Measurements from ENCODE around the gene ZNF750. TPM values are rescaled to one million over a fixed set of nuclear protein-coding genes. Genes with fewer than 3 reads are reported as not detected.

The ZNF750 gene
- total RNA-seq, 1 donor from 2014 or later, result not detected

DNA sequence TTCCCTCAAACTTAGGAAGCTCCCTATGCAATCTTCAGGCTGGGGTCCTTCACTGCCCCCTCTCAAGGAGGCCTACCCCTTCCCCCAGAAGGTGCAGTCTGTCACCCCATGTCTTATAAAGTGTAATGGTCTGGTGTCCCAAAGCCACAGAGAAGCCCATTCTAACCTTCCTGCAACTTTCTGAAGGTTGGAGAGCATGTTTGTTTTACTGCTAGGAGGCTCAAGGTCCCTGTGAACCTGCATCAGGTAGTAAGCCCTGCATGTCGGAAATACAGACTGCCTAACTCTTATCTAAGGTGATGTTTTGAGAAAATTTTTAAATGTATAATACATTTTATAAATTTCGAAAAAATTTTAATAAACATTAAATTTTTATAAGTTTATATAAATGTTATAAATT, 18.3 kb downstream of the ZNF750 start:
- no peak for DNase-seq (ENCODE audit: low spot score)
- intact Hi-C loops (cut with DNase I), result no loop called here

DNA sequence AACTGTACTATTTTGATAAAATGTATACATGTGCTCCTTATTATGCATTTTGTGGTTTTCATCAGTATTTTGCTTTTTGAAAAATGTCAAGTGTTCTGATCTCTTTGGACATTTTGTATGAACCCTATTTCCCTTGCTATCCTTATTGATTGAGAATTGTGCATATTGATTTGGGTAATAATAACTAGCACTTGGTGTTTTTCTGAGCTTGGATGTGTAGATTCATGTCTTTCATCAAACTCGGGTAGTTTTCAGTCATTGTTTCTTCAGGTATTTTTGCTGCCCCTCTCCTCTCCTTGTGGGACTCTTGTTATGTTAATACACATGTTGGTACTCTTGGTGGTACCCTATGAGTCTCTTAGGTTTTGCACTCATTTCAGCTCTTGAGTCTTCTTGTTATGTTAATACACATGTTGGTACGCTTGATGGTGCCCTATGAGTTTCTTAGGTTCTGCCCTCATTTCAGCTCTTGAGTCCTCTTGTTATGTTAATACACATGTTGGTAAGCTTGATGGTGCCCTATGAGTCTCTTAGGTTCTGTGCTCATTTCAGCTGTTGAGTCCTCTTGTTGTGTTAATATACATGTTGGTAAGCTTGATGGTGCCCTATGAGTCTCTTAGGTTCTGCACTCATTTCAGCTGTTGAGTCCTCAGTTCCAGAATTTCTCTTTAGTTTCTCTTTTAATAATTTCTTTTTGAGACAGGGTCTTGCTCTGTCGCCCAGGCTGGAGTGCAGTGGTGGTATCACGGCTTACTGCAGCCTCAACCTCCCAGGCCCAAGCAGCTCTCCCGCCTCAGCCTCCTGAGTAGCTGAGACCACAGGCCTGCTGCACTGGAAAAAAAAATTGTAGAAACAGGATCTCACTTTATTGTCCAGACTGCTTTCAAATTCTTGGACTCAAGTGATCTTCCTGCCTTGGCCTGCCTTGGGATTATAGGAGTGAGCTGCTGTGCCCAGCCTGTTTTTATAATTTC, 19.3 kb downstream of the ZNF750 start:
- intact Hi-C loops (cut with DNase I), result no loop called here
- no peak for DNase-seq (ENCODE audit: low spot score)

DNA sequence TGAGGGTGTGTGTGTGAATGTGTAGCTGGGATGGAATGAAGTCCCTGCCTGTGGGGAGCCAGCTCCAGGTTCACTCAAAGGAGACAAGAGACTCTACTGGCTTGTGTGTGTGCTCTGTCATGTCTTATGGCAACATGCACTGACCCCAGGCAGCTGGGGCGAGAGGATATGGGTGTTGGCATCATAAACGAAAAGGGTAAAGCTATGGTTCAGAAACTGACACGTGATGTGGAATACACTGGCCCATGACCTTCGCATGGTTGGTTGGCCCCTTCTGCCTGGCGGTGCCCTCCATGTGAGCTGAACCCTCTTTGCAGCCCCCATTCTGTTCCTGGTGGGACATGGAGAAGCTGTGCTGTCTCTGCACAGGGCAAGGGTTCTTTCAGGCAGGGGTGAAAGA, 21.9 kb downstream of the ZNF750 start:
- DNase-seq (ENCODE audit: low spot score), result no peak
- intact Hi-C loops (cut with DNase I), result no loop called here

DNA sequence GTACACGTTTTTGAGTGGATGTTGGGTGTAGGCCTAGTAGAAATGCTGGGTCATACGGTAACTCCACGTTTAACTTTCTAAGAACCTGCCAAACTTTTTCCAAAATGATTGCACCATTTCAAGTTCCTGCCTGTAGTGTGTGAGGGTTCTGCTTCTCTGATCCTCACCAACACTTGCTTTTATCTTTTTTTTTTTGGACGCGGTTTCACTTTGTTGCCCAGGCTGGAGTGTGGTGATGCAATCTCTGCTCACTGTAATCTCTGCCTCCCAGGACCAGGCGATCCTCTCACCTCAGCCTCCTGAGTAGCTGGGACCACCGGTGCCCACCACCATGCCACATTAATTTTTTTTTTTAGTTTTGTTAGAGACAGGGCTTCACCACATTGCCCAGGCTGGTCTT, 23.5 kb downstream of the ZNF750 start:
- intact Hi-C loops (cut with DNase I), result no loop called here
- DNase-seq (ENCODE audit: low spot score), result no peak

DNA sequence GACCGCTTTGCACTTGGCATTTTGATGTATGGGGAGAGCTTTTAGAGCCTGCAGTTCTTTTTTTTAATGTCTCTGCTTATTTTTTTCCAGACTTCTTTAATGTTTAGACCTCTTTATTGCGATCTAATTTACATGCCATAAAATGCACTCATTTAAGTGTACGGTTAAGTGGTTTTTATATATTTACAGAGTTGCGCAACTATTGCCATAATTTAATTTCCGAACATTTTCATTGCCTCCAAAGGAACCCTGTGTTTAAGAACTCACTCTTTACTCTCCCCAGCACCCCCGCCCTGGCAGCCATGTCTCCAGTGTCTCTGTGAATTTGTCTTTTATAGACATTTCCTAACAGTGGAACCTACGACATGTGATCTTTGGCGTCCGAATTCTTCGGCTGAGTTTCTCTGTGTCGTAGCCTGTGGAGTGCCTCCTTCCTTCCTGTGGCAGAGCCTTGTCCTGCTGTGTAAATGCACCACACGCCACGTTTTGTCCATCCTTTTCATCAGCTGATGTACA, 24.0 kb downstream of the ZNF750 start:
- no peak for DNase-seq (ENCODE audit: low spot score)
- intact Hi-C loops (cut with DNase I), result no loop called here

DNA sequence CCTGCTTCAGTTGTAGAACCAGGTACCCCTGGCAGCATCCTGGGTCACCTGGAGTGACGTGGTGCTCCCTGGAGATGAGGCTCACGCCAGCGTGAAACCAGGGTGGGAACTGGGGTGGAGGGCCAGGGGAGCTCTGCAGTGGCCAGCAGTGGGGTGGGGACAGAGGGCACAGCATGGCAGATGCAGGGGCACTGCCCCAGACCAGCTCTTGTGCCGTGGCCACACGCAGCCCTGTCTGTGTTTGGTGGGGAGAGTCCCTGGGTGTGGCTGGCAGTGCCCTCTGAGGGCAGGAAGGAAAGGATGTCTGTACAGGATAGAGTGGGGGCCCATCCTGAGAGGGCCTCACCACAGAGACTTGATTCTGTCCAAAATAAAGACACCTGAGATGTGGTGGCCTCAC, 24.5 kb downstream of the ZNF750 start:
- intact Hi-C loops (cut with DNase I), result no loop called here
- no peak for DNase-seq (ENCODE audit: low spot score)

DNA sequence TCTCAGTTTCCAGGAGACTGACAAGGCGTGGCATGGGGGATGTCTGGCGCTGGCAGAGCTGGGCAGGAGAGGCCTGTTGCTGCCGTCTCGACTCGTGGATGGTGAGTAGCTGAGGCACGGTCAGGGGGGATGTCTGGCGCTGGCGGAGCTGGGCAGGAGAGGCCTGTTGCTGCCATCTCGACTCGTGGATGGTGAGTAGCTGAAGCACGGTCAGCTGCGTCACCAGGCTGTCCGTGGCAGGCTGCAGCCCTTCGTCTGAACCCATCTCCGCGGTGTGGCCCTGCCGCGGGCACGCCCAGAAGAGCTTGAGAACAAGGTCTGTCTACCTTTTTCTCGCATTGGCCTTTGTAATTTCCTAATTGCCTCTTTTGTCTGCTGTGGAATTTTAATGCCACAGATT, 25.0 kb downstream of the ZNF750 start:
- intact Hi-C loops (cut with DNase I), result no loop called here
- DNase-seq (ENCODE audit: low spot score), result no peak

DNA sequence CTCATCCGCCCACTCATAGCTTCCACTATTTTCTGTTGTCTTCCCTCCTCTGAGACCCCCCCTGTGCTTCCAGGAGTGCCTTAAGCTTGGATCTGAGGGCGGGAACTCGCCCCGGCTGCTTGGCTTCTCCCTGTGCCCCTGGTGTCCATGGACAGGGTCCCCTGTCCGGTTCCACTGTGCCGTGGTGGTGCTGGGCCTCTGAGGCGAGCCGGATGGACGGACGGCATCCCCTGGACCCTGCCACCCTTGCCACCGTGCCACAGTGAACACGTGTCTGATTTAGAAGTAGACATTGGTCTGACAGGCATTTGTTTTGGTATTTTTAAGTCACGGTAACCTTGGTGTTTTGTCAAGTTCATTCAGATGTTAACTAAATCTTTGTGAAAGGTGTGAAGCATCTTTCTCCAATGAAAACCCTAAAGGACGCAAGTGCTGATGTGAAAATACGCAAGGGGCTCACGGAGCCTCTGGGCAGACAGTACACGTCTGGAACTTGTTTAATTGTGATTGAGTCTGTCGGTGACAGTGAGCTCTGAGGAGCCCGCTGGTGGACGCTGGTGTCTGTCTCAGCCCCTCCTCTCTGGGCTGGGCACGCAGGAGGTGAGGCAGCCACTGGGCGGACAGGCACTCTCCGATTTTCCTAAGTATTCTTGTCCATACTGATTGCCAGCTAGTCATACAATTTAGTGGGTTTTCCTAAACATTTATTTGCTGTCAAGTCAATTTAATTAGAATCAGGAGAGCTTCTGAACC, 26.3 kb downstream of the ZNF750 start:
- DNase-seq (ENCODE audit: low spot score), result no peak
- intact Hi-C loops (cut with DNase I), result no loop called here

DNA sequence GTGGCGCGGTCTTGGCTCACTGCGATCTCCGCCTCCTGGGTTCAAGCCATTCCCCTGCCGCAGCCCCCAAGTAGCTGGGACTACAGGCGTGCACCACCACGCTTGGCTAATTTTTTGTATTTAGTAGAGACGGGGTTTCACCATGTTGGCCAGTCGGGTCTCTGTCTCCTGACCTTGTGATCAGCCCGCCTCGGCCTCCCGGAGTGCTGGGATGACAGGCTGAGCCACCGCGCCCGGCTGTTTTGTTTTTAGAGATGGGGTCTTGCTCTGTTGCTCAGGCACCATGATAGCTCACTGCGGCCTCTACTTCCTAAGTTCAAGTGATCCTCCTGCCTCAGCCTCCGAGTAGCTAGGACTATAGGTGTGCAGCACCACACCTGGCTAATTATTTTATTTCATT, 27.2 kb downstream of the ZNF750 start:
- no peak for DNase-seq (ENCODE audit: low spot score)
- intact Hi-C loops (cut with DNase I), result no loop called here

DNA sequence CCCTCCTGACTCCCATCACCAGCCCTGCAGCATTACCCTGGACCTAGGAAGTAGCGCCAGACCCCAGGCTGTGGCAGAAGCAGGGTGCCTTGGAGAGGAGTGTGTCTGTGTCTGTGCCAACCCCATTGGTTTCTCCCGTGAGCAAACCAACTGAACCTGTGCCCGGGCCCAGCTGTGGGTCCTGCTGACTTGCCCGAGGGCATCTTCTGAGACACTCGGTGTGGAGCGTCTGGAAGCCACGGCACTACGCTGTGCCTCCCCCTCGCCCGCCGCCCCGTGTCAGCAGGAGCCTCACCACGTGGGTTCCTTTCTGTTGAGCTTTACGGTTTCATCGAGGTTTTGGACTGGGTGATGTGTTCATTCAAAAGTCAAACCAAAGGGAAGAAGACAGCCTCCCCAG, 27.8 kb downstream of the ZNF750 start:
- no peak for DNase-seq (ENCODE audit: low spot score)
- intact Hi-C loops (cut with DNase I), result no loop called here

DNA sequence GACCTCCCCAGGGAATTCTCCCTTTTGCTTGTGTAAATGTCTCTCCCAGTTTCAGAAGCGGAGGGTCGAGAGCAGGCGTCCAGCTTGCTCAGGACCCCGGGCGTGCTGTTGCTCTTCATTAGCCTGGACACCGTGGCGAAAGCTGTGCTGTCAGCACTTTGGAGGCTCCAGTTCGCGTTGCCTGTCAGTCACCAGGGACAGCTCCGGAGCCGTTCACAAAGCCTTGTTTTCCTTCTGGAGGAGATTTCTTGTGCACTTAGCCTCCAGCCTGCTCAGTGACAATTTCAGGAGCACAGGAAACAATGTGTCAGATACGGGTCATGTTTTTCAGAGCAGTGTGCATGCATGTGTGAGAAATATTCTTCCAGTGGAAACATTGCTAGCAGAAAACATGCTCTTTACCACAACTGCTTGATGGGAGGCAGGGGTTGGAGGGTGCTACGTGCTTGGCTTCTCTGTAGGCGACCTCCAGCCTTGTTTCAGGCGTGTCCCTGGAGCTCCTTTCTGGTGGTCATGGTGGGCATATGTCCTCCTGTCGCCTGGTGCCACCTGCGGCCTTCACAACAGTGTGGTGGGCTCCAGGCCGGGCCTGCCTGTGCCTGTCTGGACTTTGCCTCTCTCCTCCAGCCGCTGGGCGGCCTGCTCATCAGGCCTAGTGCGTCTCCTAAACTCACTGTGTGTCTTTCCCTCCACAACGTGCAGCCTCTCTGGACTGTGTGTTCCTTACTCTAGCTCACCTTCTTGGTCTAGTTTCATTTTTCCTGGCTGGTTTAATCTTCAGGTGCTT, 29.0 kb downstream of the ZNF750 start:
- intact Hi-C loops (cut with DNase I), result no loop called here
- no peak for DNase-seq (ENCODE audit: low spot score)

DNA sequence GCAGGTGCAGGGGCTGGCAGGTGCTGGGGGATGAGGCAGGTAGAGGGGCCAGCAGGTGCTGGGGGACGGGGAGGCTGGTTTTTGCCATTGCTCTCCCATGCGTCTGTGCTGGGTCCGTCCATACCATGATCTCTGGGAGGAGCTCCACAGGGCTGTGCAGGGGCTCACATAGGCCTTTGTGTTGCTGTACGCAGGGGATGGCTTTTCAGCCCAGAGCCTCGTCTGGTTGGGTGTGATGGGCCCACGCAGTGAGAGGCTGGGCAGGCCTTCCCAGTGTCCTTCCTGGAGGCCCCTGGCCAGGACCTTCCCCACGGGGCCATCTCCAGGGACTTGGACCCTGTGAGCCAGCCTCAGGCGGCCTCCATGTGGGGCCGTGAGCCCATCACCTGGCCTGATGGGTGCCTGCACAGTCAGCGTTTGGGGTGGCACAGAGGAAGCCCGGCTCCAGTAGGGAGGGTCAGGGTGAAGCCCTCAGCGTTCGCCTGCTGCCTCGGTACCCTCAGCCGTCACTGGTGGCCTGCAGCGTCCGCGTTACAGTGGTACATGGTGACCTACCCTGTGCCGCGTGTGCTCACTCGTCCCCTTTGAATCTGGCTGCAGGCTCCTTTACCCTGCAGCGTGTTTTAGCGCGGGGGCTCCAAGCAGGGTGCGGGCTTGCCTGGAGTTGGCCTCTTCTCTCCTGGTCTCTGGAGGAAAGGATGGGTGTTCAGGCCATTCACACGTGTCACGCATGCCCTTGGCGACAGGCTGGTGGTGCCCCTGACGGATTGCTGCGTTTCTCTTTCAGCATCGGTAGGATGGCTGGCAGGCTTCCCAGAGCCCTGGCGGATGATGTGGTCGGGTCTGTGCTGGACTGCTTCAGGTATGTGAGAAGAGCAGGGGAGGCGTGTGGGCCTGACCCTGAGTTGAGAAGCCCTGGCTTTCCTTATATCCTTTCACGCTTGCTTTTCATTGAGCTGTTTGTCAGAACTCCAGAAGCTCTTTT, 30.6 kb downstream of the ZNF750 start:
- no peak for DNase-seq (ENCODE audit: low spot score)
- intact Hi-C loops (cut with DNase I), result no loop called here

DNA sequence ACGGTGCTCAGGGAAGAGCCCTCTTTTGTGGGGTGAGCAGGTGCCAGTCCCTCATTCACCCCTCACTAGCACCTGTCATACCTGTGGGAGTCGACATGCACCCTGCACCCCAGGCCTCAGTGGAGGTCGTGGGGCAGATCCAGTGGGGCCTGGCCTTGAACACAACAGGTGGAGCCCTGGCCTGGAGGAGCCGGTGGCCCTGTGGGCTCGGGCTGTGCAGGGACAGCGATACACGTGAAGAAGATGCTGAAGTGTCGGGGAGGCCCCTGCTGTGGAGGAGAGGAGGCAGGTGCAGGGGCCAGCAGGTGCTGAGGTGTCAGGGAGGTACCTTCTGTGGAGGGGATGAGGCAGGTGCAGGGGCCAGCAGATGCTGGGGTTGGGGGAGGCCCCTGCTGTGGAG, 31.8 kb downstream of the ZNF750 start:
- intact Hi-C loops (cut with DNase I), result no loop called here
- no peak for DNase-seq (ENCODE audit: low spot score)

DNA sequence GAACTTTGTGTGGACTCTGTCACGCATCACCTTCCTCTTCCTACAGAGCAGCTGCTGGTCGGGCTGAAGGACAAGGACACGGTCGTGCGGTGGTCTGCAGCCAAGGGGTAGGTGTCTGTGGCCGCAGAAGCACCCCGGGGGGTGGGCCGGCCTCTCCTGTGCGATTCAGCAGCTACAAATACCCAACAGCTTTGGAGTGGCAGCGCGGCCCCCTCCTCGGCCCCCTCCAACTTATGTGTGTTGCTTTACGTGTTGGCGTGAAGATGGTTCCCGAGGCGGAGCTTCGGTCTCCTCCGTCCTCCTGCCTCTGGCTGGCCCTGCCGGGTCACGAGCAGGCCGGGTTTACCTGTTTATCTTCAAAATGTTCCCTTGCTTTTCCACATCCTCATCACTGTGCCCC, 32.3 kb downstream of the ZNF750 start:
- intact Hi-C loops (cut with DNase I), result no loop called here

DNA sequence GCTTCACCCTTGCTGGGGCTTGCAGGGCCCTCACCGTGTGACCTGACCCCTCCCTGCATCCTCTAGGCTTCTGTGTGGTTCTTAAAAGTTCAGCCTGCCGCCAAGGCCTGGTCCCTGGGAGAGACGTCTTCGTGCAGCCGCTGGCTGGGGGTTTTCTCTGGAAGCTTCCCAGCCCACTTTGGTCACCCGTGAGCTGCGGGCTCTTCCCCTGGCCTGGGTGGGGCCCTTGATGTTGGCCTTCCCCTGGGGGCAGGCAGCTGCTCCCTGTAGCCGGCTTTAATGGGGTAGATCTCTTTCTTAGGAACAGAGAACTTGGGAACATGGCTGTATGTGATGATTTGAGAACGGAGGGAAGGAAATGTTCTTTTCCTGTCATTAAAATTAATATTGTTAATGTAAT, 32.7 kb downstream of the ZNF750 start:
- intact Hi-C loops (cut with DNase I), result no loop called here

More for the DNA sequence above, 32.3 kb downstream of the ZNF750 start:
- DNase-seq (ENCODE audit: low spot score), result no peak

DNA sequence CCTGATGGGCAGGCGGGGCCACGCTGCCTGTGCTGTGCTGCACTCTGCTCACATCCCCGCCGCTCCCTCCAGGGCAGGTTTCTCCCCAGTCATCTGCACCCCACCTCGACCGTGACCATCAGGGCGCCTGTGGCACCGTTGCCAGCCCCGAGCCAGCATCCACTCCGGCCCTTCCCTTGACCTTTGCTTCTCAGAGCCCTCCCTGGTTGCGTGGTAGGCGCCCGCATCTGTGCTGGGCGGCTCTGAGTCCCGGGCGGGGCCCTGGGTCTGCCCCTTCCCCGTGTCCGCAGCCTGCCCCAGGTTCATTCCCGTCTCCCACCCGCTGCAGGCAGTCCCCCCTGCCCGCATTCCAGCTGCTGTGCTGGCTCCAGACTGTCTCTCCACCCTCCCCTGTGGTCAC, 33.2 kb downstream of the ZNF750 start:
- DNase-seq (ENCODE audit: low spot score), result no peak
- intact Hi-C loops (cut with DNase I), result no loop called here

More for the DNA sequence above, 32.7 kb downstream of the ZNF750 start:
- DNase-seq (ENCODE audit: low spot score), result no peak

DNA sequence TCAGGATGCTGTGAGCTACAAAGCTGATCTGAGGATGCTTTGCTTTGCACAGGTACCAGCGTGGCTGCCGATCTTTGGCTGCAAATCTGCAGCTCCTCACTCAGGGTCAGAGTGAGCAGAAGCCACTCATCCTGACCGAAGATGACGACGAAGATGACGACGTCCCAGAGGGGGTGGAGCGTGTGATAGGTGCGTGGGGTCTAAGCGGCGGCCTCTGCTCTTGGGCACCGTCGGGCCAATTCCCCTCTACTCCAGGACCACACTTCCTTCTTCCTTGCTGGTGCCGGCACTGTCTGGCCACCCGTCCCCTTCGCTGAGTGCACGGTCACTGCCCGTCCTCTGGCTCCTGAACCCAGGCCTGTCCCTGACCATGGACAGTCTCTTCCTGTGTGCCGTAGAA, 34.0 kb downstream of the ZNF750 start:
- intact Hi-C loops (cut with DNase I), result no loop called here
- no peak for DNase-seq (ENCODE audit: low spot score)

DNA sequence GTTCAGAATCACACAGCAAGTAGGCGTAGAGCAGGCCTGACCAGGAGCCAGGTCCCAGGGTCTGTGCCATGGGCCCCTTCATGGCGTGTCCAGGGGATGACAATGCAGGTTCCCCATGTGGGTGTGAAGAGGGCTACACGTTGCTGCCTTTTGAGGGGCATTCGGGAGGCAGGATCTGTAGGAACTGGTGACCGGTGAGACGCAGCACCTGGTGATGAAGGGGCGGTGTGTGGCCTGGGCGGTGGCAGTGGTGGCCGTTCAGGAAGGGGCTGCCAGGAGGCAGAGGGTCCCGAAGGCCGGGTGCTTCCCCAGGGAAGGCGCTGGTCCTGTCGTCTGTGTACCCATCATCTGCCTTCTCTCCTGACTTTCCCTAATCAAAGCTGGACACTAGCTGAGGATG, 34.6 kb downstream of the ZNF750 start:
- intact Hi-C loops (cut with DNase I), result no loop called here
- DNase-seq (ENCODE audit: low spot score), result no peak

Measured in cardiac septum (tissue), 1 donor.